ENCODE results near the gene NANOS3. TPM values are rescaled to one million over a fixed set of nuclear protein-coding genes. Genes with fewer than 3 reads are reported as not detected.

The NANOS3 gene
- total RNA-seq, 2 donors from 2014 or later, result 0.64 TPM; not detected in 1

DNA sequence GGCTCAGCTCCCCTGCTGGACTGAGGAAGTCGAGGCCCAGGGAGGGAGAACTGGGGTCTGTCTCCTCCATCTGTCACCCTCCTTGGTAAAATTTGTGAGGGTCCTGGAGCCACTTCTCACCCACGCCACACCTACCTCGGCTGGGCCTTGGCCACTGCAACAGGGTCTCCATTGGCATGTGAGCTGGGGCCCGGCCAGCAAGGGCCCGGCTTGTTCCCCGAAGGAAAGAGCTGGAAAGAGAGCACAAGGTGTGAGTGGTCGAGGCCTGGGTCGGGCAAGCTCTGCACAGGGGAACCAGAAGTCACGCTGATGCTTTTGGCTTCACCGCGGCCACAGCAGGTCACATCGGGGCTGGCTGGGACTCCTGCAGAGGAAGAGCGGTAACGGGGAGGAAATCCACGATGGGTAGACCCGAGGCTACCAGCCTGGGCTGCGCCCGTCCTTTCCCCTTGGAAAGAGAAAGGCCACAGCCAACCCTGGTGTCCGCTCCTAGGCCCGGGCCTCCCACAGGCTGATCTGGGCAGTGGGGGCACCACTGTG lies 9.0 kb downstream of the NANOS3 start:
- 91 to 94% methylated on average over 12 to 20 of the region's 20 CpGs for WGBS, 2 experiments (ENCODE audit: insufficient coverage in 1 of 2, insufficient read length in 1 of 2)
- Histone ChIP-seq H3K36me3 (ENCODE audit: control insufficient read depth, insufficient read depth, low read length) (no peaks in the 10 kb centered on the region), H3K9ac (ENCODE audit: extremely low read depth, low read length, poor library complexity, severe bottlenecking) (no peak overlapping the region), H3K4me1 (ENCODE audit: control insufficient read depth, insufficient read depth, low read length) (peaks cover 6% of the 10 kb centered on the region), H3K27ac (ENCODE audit: low read depth, low read length) (no peak overlapping the region), H3K4me3 (ENCODE audit: low read length) (no peak overlapping the region), H3K27me3 (ENCODE audit: control insufficient read depth, insufficient read depth, low read length, poor library complexity, severe bottlenecking) (no peaks in the 10 kb centered on the region), H3K9me3 (ENCODE audit: control insufficient read depth, low read length) (no peaks in the 10 kb centered on the region)
- H3K4me1 Mint-ChIP-seq, result peaks cover 6% of the 10 kb centered on the region
- peaks cover 2% of the 10 kb centered on the region for H3K36me3 Mint-ChIP-seq (ENCODE audit: low read depth)
- TF ChIP-seq, protein P1, sequence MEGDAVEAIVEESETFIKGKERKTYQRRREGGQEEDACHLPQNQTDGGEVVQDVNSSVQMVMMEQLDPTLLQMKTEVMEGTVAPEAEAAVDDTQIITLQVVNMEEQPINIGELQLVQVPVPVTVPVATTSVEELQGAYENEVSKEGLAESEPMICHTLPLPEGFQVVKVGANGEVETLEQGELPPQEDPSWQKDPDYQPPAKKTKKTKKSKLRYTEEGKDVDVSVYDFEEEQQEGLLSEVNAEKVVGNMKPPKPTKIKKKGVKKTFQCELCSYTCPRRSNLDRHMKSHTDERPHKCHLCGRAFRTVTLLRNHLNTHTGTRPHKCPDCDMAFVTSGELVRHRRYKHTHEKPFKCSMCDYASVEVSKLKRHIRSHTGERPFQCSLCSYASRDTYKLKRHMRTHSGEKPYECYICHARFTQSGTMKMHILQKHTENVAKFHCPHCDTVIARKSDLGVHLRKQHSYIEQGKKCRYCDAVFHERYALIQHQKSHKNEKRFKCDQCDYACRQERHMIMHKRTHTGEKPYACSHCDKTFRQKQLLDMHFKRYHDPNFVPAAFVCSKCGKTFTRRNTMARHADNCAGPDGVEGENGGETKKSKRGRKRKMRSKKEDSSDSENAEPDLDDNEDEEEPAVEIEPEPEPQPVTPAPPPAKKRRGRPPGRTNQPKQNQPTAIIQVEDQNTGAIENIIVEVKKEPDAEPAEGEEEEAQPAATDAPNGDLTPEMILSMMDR (conservative IDR thresholded peaks at IDR 0.05), result no peak
- no peaks in the 10 kb centered on the region for H3K27me3 Mint-ChIP-seq (ENCODE audit: insufficient read depth)
- H3K4me3 Mint-ChIP-seq, result no peak overlapping the region
- no peak overlapping the region for H3K27ac Mint-ChIP-seq
- no peaks in the 10 kb centered on the region for H3K9me3 Mint-ChIP-seq
- DNase-seq, result no peak

DNA sequence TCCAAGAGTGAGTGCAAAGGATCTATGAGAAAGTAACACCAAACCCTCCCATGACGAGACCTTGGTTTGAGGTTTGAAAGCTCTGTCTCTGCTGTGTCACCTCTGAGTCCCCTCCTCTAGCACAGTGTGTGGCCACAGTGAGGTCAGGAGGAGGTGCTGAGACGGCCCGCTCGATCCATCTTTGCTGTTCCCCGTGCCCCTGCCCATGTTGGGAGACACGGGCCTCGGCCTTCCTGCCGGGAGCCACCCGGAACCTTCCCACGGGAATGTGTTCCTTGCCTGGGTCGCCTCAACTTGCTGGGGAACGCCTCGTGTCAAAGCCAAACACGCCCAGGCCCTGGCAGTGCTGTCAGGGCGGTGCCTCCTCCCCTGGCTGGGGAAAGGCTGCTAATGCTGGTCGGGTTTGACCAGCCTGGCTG lies 10.1 kb downstream of the NANOS3 start:
- Mint-ChIP-seq H3K9me3 (no peaks in the 10 kb centered on the region), H3K27ac (no peak overlapping the region), H3K4me3 (no peak overlapping the region), H3K27me3 (ENCODE audit: insufficient read depth) (no peaks in the 10 kb centered on the region), H3K4me1 (no peaks in the 10 kb centered on the region), H3K36me3 (ENCODE audit: low read depth) (peaks cover 2% of the 10 kb centered on the region)
- 78 to 82% methylated on average over 13 to 16 of the region's 16 CpGs for WGBS, 2 experiments (ENCODE audit: insufficient coverage in 1 of 2, insufficient read length in 1 of 2)
- Histone ChIP-seq H3K4me1 (ENCODE audit: control insufficient read depth, insufficient read depth, low read length) (no peaks in the 10 kb centered on the region), H3K4me3 (ENCODE audit: low read length) (no peak overlapping the region), H3K9me3 (ENCODE audit: control insufficient read depth, low read length) (no peaks in the 10 kb centered on the region), H3K9ac (ENCODE audit: extremely low read depth, low read length, poor library complexity, severe bottlenecking) (no peak overlapping the region), H3K27ac (ENCODE audit: low read depth, low read length) (no peak overlapping the region), H3K27me3 (ENCODE audit: control insufficient read depth, insufficient read depth, low read length, poor library complexity, severe bottlenecking) (no peaks in the 10 kb centered on the region), H3K36me3 (ENCODE audit: control insufficient read depth, insufficient read depth, low read length) (no peaks in the 10 kb centered on the region)
- TF ChIP-seq, protein P1 (conservative IDR thresholded peaks at IDR 0.05), result no peak
- DNase-seq, result no peak

DNA sequence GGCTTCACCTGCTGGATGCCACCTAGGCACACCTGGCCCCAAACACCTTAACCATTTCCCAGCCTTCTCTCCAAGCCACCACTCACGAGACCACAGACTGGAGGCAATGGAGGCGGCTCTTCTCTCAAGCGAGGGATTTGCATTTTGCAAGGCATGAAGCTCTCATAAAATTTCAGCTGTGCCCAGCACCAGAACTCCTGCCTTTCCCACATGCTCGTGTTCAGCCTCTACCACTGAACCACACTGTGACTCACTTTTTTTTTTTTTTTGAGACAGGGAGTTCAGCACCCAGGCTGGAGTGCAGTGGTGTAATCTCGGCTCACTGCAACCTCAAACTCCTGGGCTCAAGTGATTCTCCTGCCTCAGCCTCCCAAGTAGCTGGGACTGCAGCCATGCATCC lies 10.6 kb downstream of the NANOS3 start:
- H3K4me1 Mint-ChIP-seq, result no peaks in the 10 kb centered on the region
- H3K4me3 Mint-ChIP-seq, result no peak overlapping the region
- Histone ChIP-seq H3K4me1 (ENCODE audit: control insufficient read depth, insufficient read depth, low read length) (no peaks in the 10 kb centered on the region), H3K36me3 (ENCODE audit: control insufficient read depth, insufficient read depth, low read length) (no peaks in the 10 kb centered on the region), H3K9me3 (ENCODE audit: control insufficient read depth, low read length) (no peaks in the 10 kb centered on the region), H3K9ac (ENCODE audit: extremely low read depth, low read length, poor library complexity, severe bottlenecking) (no peak overlapping the region), H3K27me3 (ENCODE audit: control insufficient read depth, insufficient read depth, low read length, poor library complexity, severe bottlenecking) (no peaks in the 10 kb centered on the region), H3K4me3 (ENCODE audit: low read length) (no peak overlapping the region), H3K27ac (ENCODE audit: low read depth, low read length) (no peak overlapping the region)
- DNase-seq, result no peak
- H3K9me3 Mint-ChIP-seq, result no peaks in the 10 kb centered on the region
- 80 to 89% methylated on average over 2 to 5 of the region's 5 CpGs for WGBS, 2 experiments (ENCODE audit: insufficient coverage in 1 of 2, insufficient read length in 1 of 2)
- no peak overlapping the region for H3K27ac Mint-ChIP-seq
- TF ChIP-seq, protein P1 (conservative IDR thresholded peaks at IDR 0.05), result no peak
- no peaks in the 10 kb centered on the region for H3K27me3 Mint-ChIP-seq (ENCODE audit: insufficient read depth)
- H3K36me3 Mint-ChIP-seq (ENCODE audit: low read depth), result peaks cover 2% of the 10 kb centered on the region

Measured in endodermal cell (in vitro differentiated cells).